CD14-positive monocyte (primary cell): Measurements from ENCODE around the gene ARHGAP20. TPM values are rescaled to one million over a fixed set of nuclear protein-coding genes. Genes with fewer than 3 reads are reported as not detected.

Experiments used
- DNase-seq, 3 donors: peaks; one replicate each; pipeline ENCODE4 v3.0.0-alpha.2; 2011 to 2022
- H2AFZ ChIP-seq: 2 replicates; pipeline ENCODE4 v1.6.0; 2012; ENCODE audit warnings: mild to moderate bottlenecking, low read depth, low read length, inconsistent platforms; ENCODE audit not compliant: insufficient read depth, poor library complexity, severe bottlenecking
- H3K27ac ChIP-seq, 2 donors: 1 replicate in 1 of 2; 2 replicates in 1 of 2; pipeline ENCODE4 v1.5.1; 2012 to 2013; ENCODE audit warnings: low read length in 2 of 2, control low read depth in 1 of 2, inconsistent platforms in 1 of 2, low read depth in 1 of 2, mild to moderate bottlenecking in 1 of 2
- H3K27me3 ChIP-seq, 2 donors: one replicate each; pipeline versions ENCODE4 v1.6.0 to v1.6.1; 2011 to 2013; ENCODE audit warnings: low read length in 2 of 2; ENCODE audit not compliant: control insufficient read depth in 2 of 2, insufficient read depth in 2 of 2
- H3K36me3 ChIP-seq, 2 donors: replicated peaks in 1 of 2; 1 replicate in 1 of 2; 2 replicates in 1 of 2; pipeline versions ENCODE4 v1.5.1 to v1.6.1; 2012 to 2013; ENCODE audit warnings: low read length in 2 of 2, control low read depth in 1 of 2, inconsistent platforms in 1 of 2, mild to moderate bottlenecking in 1 of 2; ENCODE audit not compliant: insufficient read depth in 2 of 2, control insufficient read depth in 1 of 2
- H3K4me1 ChIP-seq, 2 donors: 1 replicate in 1 of 2; 2 replicates in 1 of 2; pipeline versions ENCODE4 v1.5.1 to v1.6.1; 2012 to 2013; ENCODE audit warnings: low read length in 2 of 2, control low read depth in 1 of 2, inconsistent platforms in 1 of 2, mild to moderate bottlenecking in 1 of 2, moderate library complexity in 1 of 2; ENCODE audit not compliant: insufficient read depth in 2 of 2, control insufficient read depth in 1 of 2
- H3K4me2 ChIP-seq: replicated peaks from 2 replicates; pipeline ENCODE3; 2012; ENCODE audit warnings: low read length, moderate library complexity, mild to moderate bottlenecking; ENCODE audit not compliant: poor library complexity, severe bottlenecking; ENCODE audit errors: extremely low read depth
- H3K4me3 ChIP-seq, 3 experiments: fragments of 200-600 bp in 1 of 3; sonication (generic) in 1 of 3; replicated peaks in 1 of 3; 1 replicate in 2 of 3; 2 replicates in 1 of 3; pipeline ENCODE4 v1.5.1; 2011 to 2013; ENCODE audit warnings: low read length in 3 of 3, mild to moderate bottlenecking in 3 of 3, control low read depth in 2 of 3, low read depth in 2 of 3, inconsistent platforms in 1 of 3, moderate library complexity in 1 of 3
- H3K79me2 ChIP-seq: 2 replicates; pipeline ENCODE4 v1.6.0; 2012; ENCODE audit warnings: mild to moderate bottlenecking, control low read depth, inconsistent platforms, low read length, moderate library complexity; ENCODE audit not compliant: insufficient read depth
- H3K9ac ChIP-seq: 2 replicates; pipeline ENCODE4 v1.6.0; 2017; ENCODE audit warnings: low read length, mild to moderate bottlenecking; ENCODE audit not compliant: insufficient read depth, poor library complexity, severe bottlenecking
- H3K9me3 ChIP-seq, 2 donors: replicated peaks in 1 of 2; 1 replicate in 1 of 2; 2 replicates in 1 of 2; pipeline versions ENCODE4 v1.5.1 to v1.6.1; 2012 to 2013; ENCODE audit warnings: low read length in 2 of 2, control low read depth in 1 of 2; ENCODE audit not compliant: control insufficient read depth in 1 of 2, insufficient read depth in 1 of 2
- H4K20me1 ChIP-seq: 2 replicates; pipeline ENCODE4 v1.6.0; 2012; ENCODE audit warnings: mild to moderate bottlenecking, low read length, control low read depth, moderate library complexity; ENCODE audit not compliant: insufficient read depth
- H3K27ac Mint-ChIP-seq, 7 donors: one replicate each; pipeline ENCODE4 v1.8.0; 2020; ENCODE audit warnings: mild to moderate bottlenecking in 7 of 7, mixed read lengths in 7 of 7, moderate library complexity in 6 of 7, inconsistent platforms in 2 of 7
- H3K27me3 Mint-ChIP-seq, 3 donors: one replicate each; pipeline ENCODE4 v1.8.0; 2021 to 2022; ENCODE audit warnings: low read depth in 3 of 3, mild to moderate bottlenecking in 3 of 3, mixed read lengths in 3 of 3, moderate library complexity in 3 of 3, inconsistent platforms in 1 of 3
- H3K36me3 Mint-ChIP-seq, 2 donors: one replicate each; pipeline ENCODE4 v1.8.0; 2020; ENCODE audit warnings: mixed read lengths in 2 of 2, inconsistent platforms in 1 of 2, mild to moderate bottlenecking in 1 of 2
- H3K4me1 Mint-ChIP-seq: one replicate; pipeline ENCODE4 v1.8.0; 2020; ENCODE audit warnings: mild to moderate bottlenecking, mixed read lengths
- H3K4me3 Mint-ChIP-seq, 2 donors: one replicate each; pipeline ENCODE4 v1.8.0; 2020; ENCODE audit warnings: mild to moderate bottlenecking in 2 of 2, mixed read lengths in 2 of 2, moderate library complexity in 1 of 2
- H3K9me3 Mint-ChIP-seq, 7 donors: one replicate each; pipeline ENCODE4 v1.8.0; 2020 to 2022; ENCODE audit warnings: mixed read lengths in 7 of 7, mild to moderate bottlenecking in 6 of 7, moderate library complexity in 6 of 7, inconsistent platforms in 2 of 7
- CTCF ChIP-seq: fragments of 200-600 bp; IDR thresholded peaks from one replicate; pipeline ENCODE4 v1.8.0; 2022; ENCODE audit warnings: antibody characterized with exemption, mild to moderate bottlenecking
- WGBS: methylation state at CpG from one replicate; pipeline ENCODE4 v1.1.5; 2013; ENCODE audit warnings: missing lambda C conversion rate; ENCODE audit not compliant: insufficient coverage; 5-methylcytosine and 5-hydroxymethylcytosine counted together
- intact Hi-C, 2 donors: fragments of 100-400 bp; cut with micrococcal nuclease; formaldehyde crosslinking; loops; one replicate each; pipeline versions ENCODE4 v1.15.0 to v1.15.1; 2023
- polyA plus RNA-seq, 3 donors: library from polyadenylated mRNA; depleted of rRNA in 1 of 3; unstranded in 2 of 3; stranded (reverse) in 1 of 3; fragments of 300-500 nt in 2 of 3; fragments of >200 nt in 1 of 3; fragmentation: Illumina TruSeq in 2 of 3; gene quantifications; 1 replicate in 2 of 3; 2 replicates in 1 of 3; pipeline ENCODE4 v1.2.3, GENCODE V29; 2012 to 2021

Gene ARHGAP20
- polyA plus RNA-seq, 3 donors: 0.04 TPM; not detected in 2

DNA sequence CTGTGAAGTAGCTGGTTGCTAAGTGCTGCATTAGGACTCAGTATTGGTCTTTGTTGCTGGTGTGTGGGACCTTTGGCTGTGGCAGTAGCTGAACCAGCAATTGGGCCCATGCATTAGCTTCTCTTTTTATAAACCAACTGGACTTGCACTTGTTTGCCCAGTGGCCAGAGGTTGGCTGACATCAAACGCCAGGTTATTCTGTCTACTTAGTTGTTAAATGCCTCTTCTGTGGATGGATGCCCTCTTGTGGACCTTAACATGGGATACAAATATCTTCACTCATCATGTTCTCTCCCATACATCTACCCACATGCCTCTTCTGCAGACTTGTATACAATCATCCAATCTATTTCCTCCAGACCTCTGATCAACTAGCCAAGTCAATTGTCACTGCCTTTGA, 26.4 kb upstream of the ARHGAP20 start:
- no peaks in the 10 kb centered on the region for H3K36me3 ChIP-seq
- Mint-ChIP-seq H3K4me1 (no peaks in the 10 kb centered on the region), H3K36me3 (no peaks in the 10 kb centered on the region), H3K27me3 (peaks cover 0 to 3% (median 1%) of the 10 kb centered on the region in 3 donors), H3K4me3 (no peak overlapping the region), H3K27ac (no peak overlapping the region), H3K9me3 (peaks cover 0 to 3% (median 0%) of the 10 kb centered on the region in 7 donors)
- H2AFZ ChIP-seq: no peak overlapping the region
- 100% methylated on average over 1 of the region's 1 CpG for WGBS
- no peak overlapping the region for H3K27ac ChIP-seq
- no peaks in the 10 kb centered on the region for H3K9me3 ChIP-seq
- no peaks in the 10 kb centered on the region for H3K27me3 ChIP-seq
- DNase-seq: no peak
- H3K4me1 ChIP-seq: no peaks in the 10 kb centered on the region
- H3K4me2 ChIP-seq: no peak overlapping the region
- H3K4me3 ChIP-seq: no peak overlapping the region
- intact Hi-C loops: no loop called here
- no peaks in the 10 kb centered on the region for H4K20me1 ChIP-seq
- no peak overlapping the region for H3K9ac ChIP-seq
- no peak for TF ChIP-seq CTCF
- no peaks in the 10 kb centered on the region for H3K79me2 ChIP-seq

GRCh38 chr11:110737593-110737992, 25.4 kb upstream of the ARHGAP20 start:
- DNase-seq: no peak
- Histone ChIP-seq H3K27ac (no peak overlapping the region), H3K9ac (no peak overlapping the region), H4K20me1 (no peaks in the 10 kb centered on the region), H3K79me2 (no peaks in the 10 kb centered on the region), H3K4me2 (no peak overlapping the region), H3K9me3 (no peaks in the 10 kb centered on the region), H3K4me3 (no peak overlapping the region), H2AFZ (no peak overlapping the region), H3K27me3 (no peaks in the 10 kb centered on the region), H3K36me3 (no peaks in the 10 kb centered on the region), H3K4me1 (no peaks in the 10 kb centered on the region)
- no peaks in the 10 kb centered on the region for H3K4me1 Mint-ChIP-seq
- H3K9me3 Mint-ChIP-seq: peaks cover 0 to 3% (median 0%) of the 10 kb centered on the region in 7 donors
- H3K27me3 Mint-ChIP-seq: peaks cover 0 to 3% (median 1%) of the 10 kb centered on the region in 3 donors
- no peak overlapping the region for H3K27ac Mint-ChIP-seq
- no peak for TF ChIP-seq CTCF
- WGBS: no CpG with 5 or more reads among the region's 2 CpGs
- intact Hi-C loops: no loop called here
- no peaks in the 10 kb centered on the region for H3K36me3 Mint-ChIP-seq
- no peak overlapping the region for H3K4me3 Mint-ChIP-seq
